Heart right ventricle (tissue), 16 donors: Measurements from ENCODE around the gene ANKUB1. TPM values are rescaled to one million over a fixed set of nuclear protein-coding genes. Genes with fewer than 3 reads are reported as not detected.

Experiments used
- ATAC-seq, 8 donors: fragments of 200-7000 bp; cut with Tn5 transposase; one replicate each; pipeline ENCODE4 v1.9.1; 2020; ENCODE audit warnings: mild to moderate bottlenecking in 8 of 8, moderate library complexity in 8 of 8, moderate number of reproducible peaks in 1 of 8
- DNase-seq, 2 donors: peaks; one replicate each; pipeline ENCODE4 v3.0.0-alpha.2; 2020
- H3K27ac ChIP-seq, 10 donors: fragments of 200-600 bp; sonication (generic) in 2 of 10; one replicate each; pipeline versions ENCODE4 v1.5.0 to v1.8.0; 2020 to 2022; ENCODE audit warnings: mild to moderate bottlenecking in 3 of 10
- H3K27me3 ChIP-seq, 7 donors: fragments of 200-600 bp; one replicate each; pipeline ENCODE4 v1.8.0; 2021 to 2022; ENCODE audit warnings: mild to moderate bottlenecking in 2 of 7
- H3K36me3 ChIP-seq, 9 donors: fragments of 200-600 bp; sonication (generic) in 1 of 9; one replicate each; pipeline versions ENCODE4 v1.5.0 to v1.8.0; 2020 to 2022; ENCODE audit warnings: mild to moderate bottlenecking in 2 of 9
- H3K4me1 ChIP-seq, 9 donors: fragments of 200-600 bp; sonication (generic) in 1 of 9; one replicate each; pipeline versions ENCODE4 v1.5.0 to v1.8.0; 2020 to 2022; ENCODE audit warnings: mild to moderate bottlenecking in 4 of 9
- H3K4me3 ChIP-seq, 10 donors: fragments of 200-600 bp; sonication (generic) in 2 of 10; one replicate each; pipeline versions ENCODE4 v1.5.0 to v1.8.0; 2020 to 2022; ENCODE audit warnings: mild to moderate bottlenecking in 7 of 10, moderate library complexity in 2 of 10
- H3K9me3 ChIP-seq, 11 donors: fragments of 200-600 bp in 10 of 11; sonication (generic) in 2 of 11; one replicate each; pipeline versions ENCODE4 v1.5.0 to v1.8.0; 2013 to 2022; ENCODE audit warnings: mild to moderate bottlenecking in 2 of 11, control low read depth in 1 of 11, moderate library complexity in 1 of 11
- CTCF ChIP-seq, 9 donors: fragments of 200-600 bp; sonication (generic) in 2 of 9; IDR thresholded peaks; one replicate each; pipeline versions ENCODE4 v1.5.0 to v1.8.0; 2021 to 2022; ENCODE audit warnings: antibody characterized with exemption in 9 of 9, mild to moderate bottlenecking in 5 of 9, moderate library complexity in 1 of 9
- WGBS, 2 donors: extraction: QIAGEN DNeasy Blood & Tissue Kit; methylation state at CpG; one replicate each; pipeline ENCODE4 v1.1.7; 2013; ENCODE audit warnings: inconsistent platforms in 1 of 2; 5-methylcytosine and 5-hydroxymethylcytosine counted together
- intact Hi-C, 10 donors: fragments of 100-400 bp; cut with DNase I; formaldehyde crosslinking; loops; one replicate each; pipeline versions ENCODE4 v1.11.1 to v1.14.2; 2022
- polyA plus RNA-seq, 2 donors: library from polyadenylated mRNA; stranded (reverse); fragments of 200-250 nt; gene quantifications; one replicate each; pipeline ENCODE4 v1.2.3, GENCODE V29; 2013
- total RNA-seq, 10 donors: library from RNA; stranded (reverse); fragmentation: NEBNext Ultra II Directional in 3 of 10; extraction: Animal tissue kit (Norgen Biotek cat#: 25700) in 3 of 10; gene quantifications; one replicate each; pipeline versions ENCODE4 v1.2.1 to v1.2.4, GENCODE V29; 2021 to 2023
- donor health status: Arrhythmogenic right ventricular cardiomyopathy.
- donor health status: ischemic (EF 13 %, LVEDD 7.1; RV severe dilation, severe dysfunction).
- donor health status: healthy with polysubstance abuse.
- donor health status: DM: no; HTN: yes; CAD: no.
- donor health status: DM: no; HTN: no; CAD: no.
- donor health status: ischemic (EF 25% LVEDD 6.9; RV normal size, moderate dysfunction).
- donor health status: ischemic (EF 25% LVEDD 5.7; RV mildly dilated, moderate dysfunction).
- donor health status: healthy.
- donor health status: DM: yes; HTN: yes; CAD: no.
- donor health status: Ischemic cardiomyopathy.
- donor health status: ischemic (EF 35%, LVEDD 5.7; RV mildly dilated, moderate dysfunction).
- donor health status: nonischemic (EF 11% LVEDD 7.7; RV severe dilation, severe dysfunction).
- donor health status: DM: yes; HTN: yes; CAD: no.
- donor health status: PGD.
- donor health status: ischemic (EF 29% LVEDD 5.4; RV normal size, mild dysfunction).
- donor health status: nonischemic (EF 23%, LVEDD 6.1; RV moderate dilation, normal function).

ANKUB1 gene
- total and polyA plus RNA-seq, 12 donors, result not detected

GRCh38 chr3:149800693-149801092 is 8.3 kb upstream of the ANKUB1 start:
- H3K36me3 ChIP-seq, result no peaks in the 10 kb centered on the region
- peaks cover 0 to 8% (median 0%) of the 10 kb centered on the region in 11 donors for H3K9me3 ChIP-seq
- H3K4me1 ChIP-seq, result no peaks in the 10 kb centered on the region
- WGBS, 2 donors, result 88 to 92% methylated on average over 8 of the region's 8 CpGs
- intact Hi-C loops, result loop anchor here in 1 of 10 donors (10.0 kb wide), 1 partner anchor 306 kb away; no protein-coding TSS in a partner anchor
- no peak for TF ChIP-seq CTCF (IDR thresholded peaks at IDR 0.05)
- no peak for DNase-seq
- ATAC-seq, result no peak
- H3K27me3 ChIP-seq, result no peaks in the 10 kb centered on the region
- H3K4me3 ChIP-seq, result no peak overlapping the region
- H3K27ac ChIP-seq, result no peak overlapping the region

GRCh38 chr3:149796026-149796425 is 3.7 kb upstream of the ANKUB1 start:
- no peak for TF ChIP-seq CTCF (IDR thresholded peaks at IDR 0.05)
- H3K4me3 ChIP-seq, result no peak overlapping the region
- intact Hi-C loops, result no loop called here
- peaks cover 0 to 8% (median 0%) of the 10 kb centered on the region in 11 donors for H3K9me3 ChIP-seq
- no peak for ATAC-seq
- no peaks in the 10 kb centered on the region for H3K36me3 ChIP-seq
- peaks cover 0 to 17% (median 0%) of the 10 kb centered on the region in 7 donors for H3K27me3 ChIP-seq
- DNase-seq, result no peak
- WGBS, 2 donors, result 83 to 91% methylated on average over 1 of the region's 1 CpG
- H3K27ac ChIP-seq, result no peak overlapping the region
- no peaks in the 10 kb centered on the region for H3K4me1 ChIP-seq

GRCh38 chr3:149790698-149791097 is 1.7 kb downstream of the ANKUB1 start:
- H3K27ac ChIP-seq, result no peak overlapping the region
- H3K9me3 ChIP-seq, result no peaks in the 10 kb centered on the region
- H3K4me3 ChIP-seq, result no peak overlapping the region
- DNase-seq (no peak), ATAC-seq (no peak)
- no peaks in the 10 kb centered on the region for H3K36me3 ChIP-seq
- TF ChIP-seq CTCF (IDR thresholded peaks at IDR 0.05), result no peak
- WGBS, 2 donors, result 66 to 79% methylated on average over 3 of the region's 3 CpGs
- H3K27me3 ChIP-seq, result peaks cover 0 to 30% (median 7%) of the 10 kb centered on the region in 7 donors
- H3K4me1 ChIP-seq, result no peaks in the 10 kb centered on the region
- intact Hi-C loops, result no loop called here

- no peak overlapping the region for H3K27ac ChIP-seq
- H3K36me3 ChIP-seq, result no peaks in the 10 kb centered on the region
- ATAC-seq (no peak), DNase-seq (no peak)
- WGBS, 2 donors, result 69 to 81% methylated on average over 2 of the region's 2 CpGs
- no peak overlapping the region for H3K4me3 ChIP-seq
- intact Hi-C loops, result no loop called here
- H3K9me3 ChIP-seq, result no peaks in the 10 kb centered on the region
- no peak for TF ChIP-seq CTCF (IDR thresholded peaks at IDR 0.05)
- H3K27me3 ChIP-seq, result peaks cover 0 to 30% (median 7%) of the 10 kb centered on the region in 7 donors
- H3K4me1 ChIP-seq, result no peaks in the 10 kb centered on the region
These were observed 2.1 kb downstream of the ANKUB1 start for GRCh38 chr3:149790268-149790667.
